ENCODE measurements around the gene ABR.

ABR gene

DNA sequence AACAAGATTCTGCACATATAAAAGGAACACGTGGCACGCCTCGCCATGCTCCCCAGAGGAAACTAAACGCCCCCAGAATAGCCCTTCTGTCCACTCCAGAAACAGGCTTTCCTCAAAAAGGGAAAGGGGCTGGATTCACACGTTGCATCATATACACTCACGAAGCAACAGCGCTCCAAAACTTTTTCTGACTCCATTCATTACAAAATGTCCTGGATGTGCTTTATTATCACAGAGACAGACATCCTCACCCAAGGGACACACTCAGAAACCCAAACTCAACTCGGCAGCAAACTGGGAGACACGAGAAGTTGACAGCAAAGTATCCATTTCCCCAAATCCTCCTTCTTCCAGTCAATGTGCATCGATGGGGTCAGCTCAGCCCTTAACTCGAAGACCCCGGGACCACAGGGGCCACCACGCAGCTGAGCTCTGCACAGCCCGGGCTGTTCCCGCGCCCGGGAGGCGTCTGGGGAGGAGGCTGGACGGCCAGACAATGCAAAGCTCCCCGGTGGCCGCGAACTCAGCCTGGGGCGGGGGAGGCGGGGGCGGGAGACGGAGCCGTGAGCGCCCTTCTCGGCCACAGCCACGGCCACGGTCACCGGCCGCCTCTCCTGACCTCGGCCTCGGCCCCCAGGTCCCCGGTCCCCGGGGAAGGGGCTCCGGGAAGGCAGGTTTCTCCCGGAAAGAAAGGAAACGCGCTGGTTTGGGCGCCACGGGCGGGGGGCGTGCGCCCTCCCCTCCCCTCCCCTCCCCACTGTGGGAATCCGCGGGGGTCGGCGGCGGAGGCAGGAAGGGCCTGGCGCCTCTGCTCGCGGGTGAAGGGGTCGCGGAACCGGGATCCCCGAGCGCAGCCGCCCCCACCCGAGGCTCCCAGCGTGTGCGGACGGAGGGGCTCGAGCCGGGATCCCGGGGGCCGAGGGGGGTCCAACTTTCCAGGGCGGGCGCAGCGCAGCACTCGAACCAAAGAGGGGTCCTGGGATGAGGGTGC, 201.4 kb downstream of the ABR start:
- peak overlapping the region; percentile 23 for H2BK15ac ChIP-seq (ENCODE audit: low read depth, poor library complexity, severe bottlenecking)
- peak overlapping the region in 1 of 2 experiments; percentile 84 for H2BK12ac ChIP-seq (ENCODE audit: low read length in 2 of 2)
- H2AFZ ChIP-seq (ENCODE audit: low read depth, low read length): no peak overlapping the region
- peak overlapping the region; percentile 86 for H2BK5ac ChIP-seq (ENCODE audit: low read depth, low read length, poor library complexity, severe bottlenecking)
- H3K4ac ChIP-seq (ENCODE audit: low read depth in 1 of 2, low read length in 2 of 2): peak overlapping the region; percentile 75 to 93
- peak overlapping the region; percentile 61 for H4K91ac ChIP-seq (ENCODE audit: low read length)
- peak overlapping the region; percentile 36 to 92 for H3K14ac ChIP-seq (ENCODE audit: low read length in 2 of 2)
- H2AK5ac ChIP-seq (ENCODE audit: low read length, severe bottlenecking): peak overlapping the region; percentile 26
- H2BK120ac ChIP-seq (ENCODE audit: low read depth, low read length): peak overlapping the region; percentile 79
- peak overlapping the region; percentile 24 for H3K27ac ChIP-seq (ENCODE audit: low read length, poor library complexity, severe bottlenecking)
- peak overlapping the region; percentile 96 for H3K4me2 ChIP-seq (ENCODE audit: low read length, poor library complexity, severe bottlenecking)
- no peaks in the 10 kb centered on the region for H3K36me3 ChIP-seq (ENCODE audit: control insufficient read depth in 1 of 2, insufficient read depth in 2 of 2, low read depth in 1 of 2, low read length in 2 of 2)
- DNase-seq: peak; percentile 68
- H3K27me3 ChIP-seq (ENCODE audit: control insufficient read depth in 1 of 2, insufficient read depth in 1 of 2, low read length in 2 of 2): peaks cover 0 to 18% of the 10 kb centered on the region in 2 experiments
- H3K23ac ChIP-seq (ENCODE audit: low read length in 2 of 2): peak overlapping the region in 1 of 2 experiments; percentile 94
- no peaks in the 10 kb centered on the region for H3K9me3 ChIP-seq (ENCODE audit: control insufficient read depth, low read length)
- peaks cover 11% of the 10 kb centered on the region for H3K4me1 ChIP-seq (ENCODE audit: control insufficient read depth, insufficient read depth, low read depth, low read length)
- WGBS: 1% methylated on average over 25 of the region's 72 CpGs
- no peak overlapping the region for H4K8ac ChIP-seq (ENCODE audit: low read length)
- peaks cover under 1% of the 10 kb centered on the region for H3K79me1 ChIP-seq (replicated peaks; ENCODE audit: low read length, poor library complexity, severe bottlenecking)
- H3K18ac ChIP-seq (ENCODE audit: low read depth in 1 of 2, low read length in 2 of 2): peak overlapping the region; percentile 84 to 98
- peak overlapping the region; percentile 81 for H3K9ac ChIP-seq (ENCODE audit: low read length)
- peak overlapping the region; percentile 76 to 93 for H3K4me3 ChIP-seq (ENCODE audit: insufficient read depth in 1 of 2, low read depth in 1 of 2, low read length in 2 of 2)

GRCh38 chr17:977166-977565, 202.6 kb downstream of the ABR start:
- no peak for DNase-seq
- Histone ChIP-seq H3K9me3 (ENCODE audit: control insufficient read depth, low read length) (no peaks in the 10 kb centered on the region), H3K18ac (ENCODE audit: low read depth in 1 of 2, low read length in 2 of 2) (peak overlapping the region in 1 of 2 experiments; percentile 34), H2BK5ac (ENCODE audit: low read depth, low read length, poor library complexity, severe bottlenecking) (no peak overlapping the region), H2BK15ac (ENCODE audit: low read depth, poor library complexity, severe bottlenecking) (no peak overlapping the region), H2AK5ac (ENCODE audit: low read length, severe bottlenecking) (no peak overlapping the region), H3K4ac (ENCODE audit: low read depth in 1 of 2, low read length in 2 of 2) (no peak overlapping the region), H3K79me1 (replicated peaks; ENCODE audit: low read length, poor library complexity, severe bottlenecking) (peaks cover 4% of the 10 kb centered on the region), H4K8ac (ENCODE audit: low read length) (no peak overlapping the region), H3K14ac (ENCODE audit: low read length in 2 of 2) (no peak overlapping the region), H3K4me3 (ENCODE audit: insufficient read depth in 1 of 2, low read depth in 1 of 2, low read length in 2 of 2) (no peak overlapping the region), H2BK120ac (ENCODE audit: low read depth, low read length) (no peak overlapping the region), H3K23ac (ENCODE audit: low read length in 2 of 2) (no peak overlapping the region), H4K91ac (ENCODE audit: low read length) (no peak overlapping the region), H2BK12ac (ENCODE audit: low read length in 2 of 2) (no peak overlapping the region), H3K27me3 (ENCODE audit: control insufficient read depth in 1 of 2, insufficient read depth in 1 of 2, low read length in 2 of 2) (peaks cover 0 to 20% of the 10 kb centered on the region in 2 experiments), H3K4me2 (ENCODE audit: low read length, poor library complexity, severe bottlenecking) (peak overlapping the region; percentile 45), H3K9ac (ENCODE audit: low read length) (no peak overlapping the region), H3K36me3 (ENCODE audit: control insufficient read depth in 1 of 2, insufficient read depth in 2 of 2, low read depth in 1 of 2, low read length in 2 of 2) (peaks cover 0 to 3% of the 10 kb centered on the region in 2 experiments), H3K27ac (ENCODE audit: low read length, poor library complexity, severe bottlenecking) (no peak overlapping the region), H3K4me1 (ENCODE audit: control insufficient read depth, insufficient read depth, low read depth, low read length) (peaks cover 14% of the 10 kb centered on the region), H2AFZ (ENCODE audit: low read depth, low read length) (no peak overlapping the region)
- 61% methylated on average over 6 of the region's 6 CpGs for WGBS

GRCh38 chr17:976312-976711, 203.5 kb downstream of the ABR start:
- no peak for DNase-seq
- Histone ChIP-seq H2AFZ (ENCODE audit: low read depth, low read length) (no peak overlapping the region), H3K14ac (ENCODE audit: low read length in 2 of 2) (no peak overlapping the region), H2BK5ac (ENCODE audit: low read depth, low read length, poor library complexity, severe bottlenecking) (no peak overlapping the region), H4K8ac (ENCODE audit: low read length) (no peak overlapping the region), H2AK5ac (ENCODE audit: low read length, severe bottlenecking) (no peak overlapping the region), H2BK120ac (ENCODE audit: low read depth, low read length) (no peak overlapping the region), H3K9ac (ENCODE audit: low read length) (peak overlapping the region; percentile 56), H2BK15ac (ENCODE audit: low read depth, poor library complexity, severe bottlenecking) (no peak overlapping the region), H3K9me3 (ENCODE audit: control insufficient read depth, low read length) (no peaks in the 10 kb centered on the region), H3K4me3 (ENCODE audit: insufficient read depth in 1 of 2, low read depth in 1 of 2, low read length in 2 of 2) (no peak overlapping the region), H3K18ac (ENCODE audit: low read depth in 1 of 2, low read length in 2 of 2) (no peak overlapping the region), H2BK12ac (ENCODE audit: low read length in 2 of 2) (no peak overlapping the region), H3K23ac (ENCODE audit: low read length in 2 of 2) (no peak overlapping the region), H3K4me2 (ENCODE audit: low read length, poor library complexity, severe bottlenecking) (no peak overlapping the region), H3K36me3 (ENCODE audit: control insufficient read depth in 1 of 2, insufficient read depth in 2 of 2, low read depth in 1 of 2, low read length in 2 of 2) (peaks cover 0 to 6% of the 10 kb centered on the region in 2 experiments), H3K4ac (ENCODE audit: low read depth in 1 of 2, low read length in 2 of 2) (no peak overlapping the region), H3K27ac (ENCODE audit: low read length, poor library complexity, severe bottlenecking) (no peak overlapping the region), H3K4me1 (ENCODE audit: control insufficient read depth, insufficient read depth, low read depth, low read length) (peaks cover 16% of the 10 kb centered on the region), H3K79me1 (replicated peaks; ENCODE audit: low read length, poor library complexity, severe bottlenecking) (peaks cover 6% of the 10 kb centered on the region), H4K91ac (ENCODE audit: low read length) (no peak overlapping the region), H3K27me3 (ENCODE audit: control insufficient read depth in 1 of 2, insufficient read depth in 1 of 2, low read length in 2 of 2) (peaks cover 0 to 20% of the 10 kb centered on the region in 2 experiments)
- WGBS: 96% methylated on average over 5 of the region's 6 CpGs

DNA sequence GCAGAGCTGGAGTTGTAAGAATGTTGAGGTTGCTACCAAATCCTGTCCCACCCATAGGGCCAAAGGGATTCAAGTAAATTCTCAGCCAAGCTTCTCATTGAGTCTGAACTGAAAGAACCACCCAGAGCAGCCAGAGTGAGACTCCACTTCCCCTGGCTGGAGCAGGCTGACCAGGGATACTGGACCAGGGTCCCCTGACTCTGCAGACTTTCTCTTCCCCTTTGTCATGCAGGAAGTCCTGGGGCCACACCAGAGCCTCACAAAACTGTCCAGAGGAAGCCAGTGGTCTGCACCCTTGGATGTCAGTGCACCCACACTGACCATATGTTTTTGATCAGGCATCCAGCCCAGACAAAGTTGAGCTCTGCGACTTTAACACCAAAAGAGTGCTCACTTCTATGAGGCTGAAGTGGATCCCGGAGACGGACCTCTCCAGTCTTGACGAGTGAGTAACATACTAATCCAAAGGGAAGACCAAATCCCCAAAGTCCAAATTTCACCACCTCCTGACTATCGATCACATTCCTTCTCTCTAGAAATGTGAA, 204.3 kb downstream of the ABR start:
- no peaks in the 10 kb centered on the region for H3K9me3 ChIP-seq (ENCODE audit: control insufficient read depth, low read length)
- H3K79me1 ChIP-seq (replicated peaks; ENCODE audit: low read length, poor library complexity, severe bottlenecking): peaks cover 8% of the 10 kb centered on the region
- H3K4me1 ChIP-seq (ENCODE audit: control insufficient read depth, insufficient read depth, low read depth, low read length): peaks cover 15% of the 10 kb centered on the region
- H3K4me3 ChIP-seq (ENCODE audit: insufficient read depth in 1 of 2, low read depth in 1 of 2, low read length in 2 of 2): peak overlapping the region in 1 of 2 experiments; percentile 48
- peak overlapping the region in 1 of 2 experiments; percentile 47 for H2BK12ac ChIP-seq (ENCODE audit: low read length in 2 of 2)
- no peak overlapping the region for H2AFZ ChIP-seq (ENCODE audit: low read depth, low read length)
- peaks cover 0 to 23% of the 10 kb centered on the region in 2 experiments for H3K27me3 ChIP-seq (ENCODE audit: control insufficient read depth in 1 of 2, insufficient read depth in 1 of 2, low read length in 2 of 2)
- no peak overlapping the region for H3K14ac ChIP-seq (ENCODE audit: low read length in 2 of 2)
- H4K8ac ChIP-seq (ENCODE audit: low read length): no peak overlapping the region
- WGBS: 65% methylated on average over 4 of the region's 5 CpGs
- no peak overlapping the region for H3K27ac ChIP-seq (ENCODE audit: low read length, poor library complexity, severe bottlenecking)
- no peak overlapping the region for H4K91ac ChIP-seq (ENCODE audit: low read length)
- H2BK15ac ChIP-seq (ENCODE audit: low read depth, poor library complexity, severe bottlenecking): no peak overlapping the region
- H2BK5ac ChIP-seq (ENCODE audit: low read depth, low read length, poor library complexity, severe bottlenecking): no peak overlapping the region
- no peak overlapping the region for H3K18ac ChIP-seq (ENCODE audit: low read depth in 1 of 2, low read length in 2 of 2)
- no peak overlapping the region for H3K4me2 ChIP-seq (ENCODE audit: low read length, poor library complexity, severe bottlenecking)
- H3K23ac ChIP-seq (ENCODE audit: low read length in 2 of 2): no peak overlapping the region
- H3K4ac ChIP-seq (ENCODE audit: low read depth in 1 of 2, low read length in 2 of 2): no peak overlapping the region
- peaks cover 0 to 6% of the 10 kb centered on the region in 2 experiments for H3K36me3 ChIP-seq (ENCODE audit: control insufficient read depth in 1 of 2, insufficient read depth in 2 of 2, low read depth in 1 of 2, low read length in 2 of 2)
- peak overlapping the region; percentile 56 for H3K9ac ChIP-seq (ENCODE audit: low read length)
- no peak overlapping the region for H2AK5ac ChIP-seq (ENCODE audit: low read length, severe bottlenecking)
- peak; percentile 38 for DNase-seq
- peak overlapping the region; percentile 21 for H2BK120ac ChIP-seq (ENCODE audit: low read depth, low read length)
